ENCODE data around the gene RNLS.

- TF ChIP-seq ZSCAN18 (tag by site-specific recombination; IDR thresholded peaks at IDR 0.05) (no peak), CTCF (tag by site-specific recombination; IDR thresholded peaks at IDR 0.05) (no peak), ZNF121 (tag by site-specific recombination; IDR thresholded peaks at IDR 0.05) (no peak), ELK4 (IDR thresholded peaks at IDR 0.05; ENCODE audit: borderline replicate concordance, low read depth, low read length) (no peak)
These were observed 166.3 kb downstream of the RNLS start for GRCh38 chr10:88416801-88417200.
